ENCODE data around the gene ASZ1.

ASZ1 gene

GRCh38 chr7:117333168-117333567 is 94.1 kb downstream of the ASZ1 start:
- DNase-seq: no peak

DNA sequence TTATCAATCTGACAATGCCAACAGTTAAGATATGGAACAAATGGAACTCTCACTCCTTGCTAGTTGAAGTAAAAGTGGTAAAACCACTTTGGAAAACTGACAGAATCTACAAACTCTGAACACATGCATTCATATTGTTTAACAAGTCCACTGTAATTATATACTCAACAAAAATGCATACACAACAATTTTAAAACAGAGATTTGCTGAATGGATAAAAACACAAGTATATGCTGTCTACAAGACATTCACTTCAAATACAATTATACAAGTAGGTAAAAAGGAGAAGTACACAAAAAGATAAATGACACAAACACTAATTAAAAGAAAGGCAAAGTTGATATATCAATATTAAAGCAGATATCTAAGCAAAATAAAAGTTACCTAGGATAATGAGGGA is 95.3 kb downstream of the ASZ1 start:
- DNase-seq: no peak

GRCh38 chr7:117325836-117326235 is 101.5 kb downstream of the ASZ1 start:
- no peak for DNase-seq

- DNase-seq: no peak
Observed at GRCh38 chr7:117324960-117325359, 102.3 kb downstream of the ASZ1 start.

DNA sequence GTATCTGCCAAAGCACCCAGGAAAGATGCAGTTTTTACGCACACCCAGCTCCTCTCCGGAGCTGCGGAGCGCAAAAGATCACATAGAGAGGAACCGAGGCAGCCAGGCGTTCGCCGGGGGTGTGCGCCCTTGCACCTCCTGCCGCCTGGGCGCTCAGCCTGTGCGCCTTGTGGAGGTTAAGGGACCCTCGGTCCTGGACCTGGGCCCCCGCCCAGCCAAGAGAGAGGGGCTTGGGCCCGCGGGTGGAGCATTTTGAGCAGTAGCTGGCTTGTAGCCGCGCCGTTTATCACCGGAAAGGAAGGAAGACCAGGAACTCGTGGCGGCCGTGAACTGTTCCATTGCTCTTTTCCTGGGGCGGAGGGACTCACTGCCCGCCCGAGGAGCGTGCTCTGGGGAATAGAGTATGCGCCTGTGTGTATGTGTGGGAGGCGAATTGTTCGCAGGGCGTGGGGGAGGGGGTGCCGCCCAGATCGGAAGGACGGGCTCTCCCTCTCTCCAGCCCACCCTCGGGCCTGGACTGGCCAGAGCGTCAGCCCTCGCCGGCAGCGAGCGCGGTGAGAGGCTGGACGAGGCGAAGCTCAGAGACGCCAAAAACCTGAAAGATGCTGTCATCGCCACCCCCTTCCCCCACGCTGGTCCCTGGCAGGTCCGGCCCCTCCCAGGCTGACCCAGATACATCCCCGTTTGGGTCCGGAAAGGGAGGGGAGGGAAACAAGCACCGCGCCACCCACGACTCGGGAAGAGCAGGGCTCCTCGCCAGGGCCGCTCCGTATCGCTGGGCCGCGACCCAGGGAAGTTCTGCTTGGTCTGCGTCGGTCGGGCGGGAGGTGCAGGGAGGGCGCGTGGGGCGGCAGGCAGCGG is 103.2 kb downstream of the ASZ1 start:
- no peak for DNase-seq

- DNase-seq: no peak
Observed at GRCh38 chr7:117323305-117323850, 103.9 kb downstream of the ASZ1 start.

DNA sequence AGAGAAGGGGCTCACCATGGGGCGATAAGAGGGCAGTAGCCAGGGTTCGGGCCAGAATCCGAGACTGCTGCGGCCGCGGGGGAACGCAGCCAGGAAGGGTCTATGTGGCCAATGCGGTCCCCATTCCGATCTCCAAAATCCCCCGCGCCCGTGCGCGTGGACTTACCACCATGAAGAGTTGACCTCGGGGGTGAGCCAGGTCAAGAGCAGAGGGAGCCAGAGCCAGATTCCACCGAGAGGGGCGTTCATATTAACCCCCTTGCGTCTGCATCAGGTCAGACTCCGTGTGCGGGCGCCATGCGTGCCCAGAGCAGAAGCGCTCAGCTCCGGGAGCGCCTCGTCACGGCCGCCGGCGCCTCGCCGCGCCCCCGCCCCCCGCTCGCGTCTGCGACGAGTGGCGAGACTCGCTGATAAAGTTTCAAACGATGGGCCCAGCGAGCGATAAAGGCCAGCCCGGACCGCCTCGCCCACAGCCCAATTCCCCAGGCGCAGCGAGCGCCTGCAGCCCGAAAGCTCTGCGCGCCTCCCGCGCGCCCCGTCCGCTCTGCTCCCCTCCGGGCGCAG is 104.5 kb downstream of the ASZ1 start, which contains the start of gene WNT2:
Gene WNT2 (minus strand): TSS at position 318 of the 564 bp plus-strand sequence. CDS start 69 bp downstream, at position 249.
- no peak for DNase-seq

DNA sequence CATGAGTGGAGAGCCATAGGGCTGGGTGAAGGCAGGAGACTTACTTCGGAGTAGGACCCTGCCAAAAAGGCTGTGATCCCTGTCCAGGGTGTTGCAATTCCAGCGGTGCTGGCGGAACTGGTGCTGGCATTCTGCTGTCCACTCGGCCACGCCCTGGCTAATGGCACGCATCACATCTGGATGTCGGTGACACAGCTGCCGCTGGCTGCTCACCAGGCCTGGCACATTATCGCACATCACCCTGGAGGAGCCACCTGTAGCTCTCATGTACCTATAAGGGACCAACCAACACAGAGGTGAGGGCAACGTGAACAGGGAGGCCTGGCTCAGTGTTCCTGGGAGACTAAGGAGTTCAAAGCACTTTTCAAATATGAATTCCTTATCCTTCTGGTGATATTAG is 106.8 kb downstream of the ASZ1 start:
- no peak for DNase-seq

- DNase-seq: no peak
Observed at GRCh38 chr7:117319181-117319580, 108.1 kb downstream of the ASZ1 start.

GRCh38 chr7:117313582-117313981 is 113.7 kb downstream of the ASZ1 start:
- no peak for DNase-seq
